CD8-positive, alpha-beta memory T cell (primary cell): ENCODE measurements around the gene C9orf85. TPM values are rescaled to one million over a fixed set of nuclear protein-coding genes. Genes with fewer than 3 reads are reported as not detected.
A peak's percentile ranks its signal among the peaks of the same experiment; 100 is the strongest.
"Not testable (repeated sequence)": the region's sequence is repeated elsewhere in the genome, so short reads cannot be mapped to it uniquely, and the experiment has no call there.

Experiments
- CTCF ChIA-PET: fragments of 350-600 bp; sonication (Branson Sonifier 250); formaldehyde crosslinking; loops from one replicate; lab custom pipeline; 2021; ENCODE audit warnings: antibody characterized with exemption; lab: Charles Lee
- POLR2A ChIA-PET: fragments of 350-600 bp; sonication (Branson Sonifier 250); formaldehyde crosslinking; loops from one replicate; lab custom pipeline; 2021; ENCODE audit warnings: antibody characterized with exemption; lab: Charles Lee
- DNase-seq, 5 donors: peaks; one replicate each; pipeline versions ENCODE4 v3.0.0 to v3.0.0-alpha.2; 2020 to 2022; ENCODE audit warnings: mixed read lengths in 1 of 5
- H3K27ac ChIP-seq: one replicate; pipeline ENCODE4 v1.7.0; 2013; ENCODE audit warnings: low read depth, mild to moderate bottlenecking, low read length, moderate library complexity
- H3K27me3 ChIP-seq: 2 replicates; pipeline ENCODE4 v1.7.0; 2013; ENCODE audit warnings: low read length, mild to moderate bottlenecking; ENCODE audit not compliant: insufficient read depth, poor library complexity, severe bottlenecking
- H3K36me3 ChIP-seq: 2 replicates; pipeline ENCODE4 v1.7.0; 2013; ENCODE audit warnings: mild to moderate bottlenecking, low read length, moderate library complexity; ENCODE audit not compliant: insufficient read depth
- H3K4me1 ChIP-seq: 2 replicates; pipeline ENCODE4 v1.7.0; 2013; ENCODE audit warnings: mild to moderate bottlenecking, low read length, moderate library complexity; ENCODE audit not compliant: insufficient read depth
- H3K4me3 ChIP-seq: 2 replicates; pipeline ENCODE4 v1.7.0; 2013; ENCODE audit warnings: mild to moderate bottlenecking, low read length
- H3K9me3 ChIP-seq: 2 replicates; pipeline ENCODE4 v1.7.0; 2013; ENCODE audit warnings: mild to moderate bottlenecking, low read length
- H3K27ac Mint-ChIP-seq, 8 donors: one replicate each; pipeline ENCODE4 v1.8.0; 2020 to 2021; ENCODE audit warnings: mixed read lengths in 8 of 8, mild to moderate bottlenecking in 6 of 8, inconsistent platforms in 3 of 8, moderate library complexity in 3 of 8
- H3K27me3 Mint-ChIP-seq, 2 donors: one replicate each; pipeline ENCODE4 v1.8.0; 2020 to 2021; ENCODE audit warnings: mixed read lengths in 2 of 2, mild to moderate bottlenecking in 1 of 2, moderate library complexity in 1 of 2
- H3K36me3 Mint-ChIP-seq, 3 donors: one replicate each; pipeline ENCODE4 v1.8.0; 2020 to 2021; ENCODE audit warnings: mixed read lengths in 3 of 3, inconsistent platforms in 1 of 3, mild to moderate bottlenecking in 1 of 3
- H3K4me1 Mint-ChIP-seq, 3 donors: one replicate each; pipeline ENCODE4 v1.8.0; 2020 to 2021; ENCODE audit warnings: mixed read lengths in 3 of 3, inconsistent platforms in 1 of 3, mild to moderate bottlenecking in 1 of 3
- H3K4me3 Mint-ChIP-seq, 7 donors: one replicate each; pipeline ENCODE4 v1.8.0; 2020 to 2021; ENCODE audit warnings: mixed read lengths in 7 of 7, mild to moderate bottlenecking in 6 of 7, moderate library complexity in 4 of 7, inconsistent platforms in 2 of 7
- H3K9me3 Mint-ChIP-seq, 5 donors: one replicate each; pipeline ENCODE4 v1.8.0; 2020 to 2022; ENCODE audit warnings: mixed read lengths in 5 of 5, mild to moderate bottlenecking in 3 of 5, moderate library complexity in 2 of 5, inconsistent platforms in 1 of 5
- polyA plus RNA-seq: library from polyadenylated mRNA; unstranded; fragments of 300-500 nt; fragmentation: Illumina TruSeq; gene quantifications from one replicate; pipeline ENCODE4 v1.2.3, GENCODE V29; 2021
- total RNA-seq, 2 experiments: library from RNA; stranded (reverse); gene quantifications; one replicate each; pipeline ENCODE4 v1.2.3, GENCODE V29; 2021

The C9orf85 gene
- total and polyA plus RNA-seq, 3 experiments from 2014 or later, result 11.4 to 13.5 (median 12.3) TPM

- Mint-ChIP-seq H3K4me1 (peaks cover 19 to 41% (median 38%) of the 10 kb centered on the region in 3 donors), H3K9me3 (peaks cover 0 to 7% (median 0%) of the 10 kb centered on the region in 5 donors), H3K4me3 (no peak overlapping the region), H3K27me3 (no peaks in the 10 kb centered on the region), H3K27ac (peak overlapping the region in 2 of 8 donors; percentile 18 to 64), H3K36me3 (peaks cover 0 to 7% (median 3%) of the 10 kb centered on the region in 3 donors)
- Histone ChIP-seq H3K27ac (no peak overlapping the region), H3K4me3 (no peak overlapping the region), H3K27me3 (no peaks in the 10 kb centered on the region), H3K36me3 (no peaks in the 10 kb centered on the region), H3K9me3 (no peaks in the 10 kb centered on the region), H3K4me1 (no peaks in the 10 kb centered on the region)
- POLR2A ChIA-PET, result interaction anchor here (0.6 kb wide), 1 partner anchor 171 kb away, joined by 4 read pairs; no protein-coding TSS in a partner anchor
- no peak for DNase-seq
- CTCF ChIA-PET, result no interaction called here
Observed at GRCh38 chr9:71936066-71936465, 24.6 kb downstream of the C9orf85 start.

GRCh38 chr9:71937070-71937625, 25.7 kb downstream of the C9orf85 start:
- peaks cover 0 to 4% (median 3%) of the 10 kb centered on the region in 3 donors for H3K36me3 Mint-ChIP-seq
- Histone ChIP-seq H3K27ac (no peak overlapping the region), H3K4me1 (no peaks in the 10 kb centered on the region), H3K9me3 (no peaks in the 10 kb centered on the region), H3K36me3 (no peaks in the 10 kb centered on the region), H3K27me3 (no peaks in the 10 kb centered on the region), H3K4me3 (no peak overlapping the region)
- CTCF ChIA-PET, result no interaction called here
- peak overlapping the region in 1 of 8 donors; percentile 48 for H3K27ac Mint-ChIP-seq
- POLR2A ChIA-PET, result no interaction called here
- H3K4me1 Mint-ChIP-seq, result peaks cover 28 to 49% (median 48%) of the 10 kb centered on the region in 3 donors
- peak overlapping the region in 1 of 7 donors; percentile 51 for H3K4me3 Mint-ChIP-seq
- DNase-seq, result no peak
- H3K9me3 Mint-ChIP-seq, result peaks cover 0 to 7% (median 0%) of the 10 kb centered on the region in 5 donors
- H3K27me3 Mint-ChIP-seq, result no peaks in the 10 kb centered on the region

GRCh38 chr9:71937898-71938297, 26.5 kb downstream of the C9orf85 start:
- no peak overlapping the region for H3K4me3 ChIP-seq
- no peaks in the 10 kb centered on the region for H3K36me3 ChIP-seq
- peaks cover 0 to 3% (median 2%) of the 10 kb centered on the region in 3 donors for H3K36me3 Mint-ChIP-seq
- no peaks in the 10 kb centered on the region for H3K9me3 ChIP-seq
- peaks cover 0 to 3% (median 0%) of the 10 kb centered on the region in 5 donors for H3K9me3 Mint-ChIP-seq
- H3K27ac Mint-ChIP-seq, result no peak overlapping the region
- H3K27ac ChIP-seq, result no peak overlapping the region
- no peaks in the 10 kb centered on the region for H3K27me3 Mint-ChIP-seq
- ChIA-PET CTCF (no interaction called here), POLR2A (no interaction called here)
- no peaks in the 10 kb centered on the region for H3K4me1 ChIP-seq
- H3K4me3 Mint-ChIP-seq, result no peak overlapping the region
- H3K4me1 Mint-ChIP-seq, result peaks cover 29 to 48% (median 48%) of the 10 kb centered on the region in 3 donors
- no peaks in the 10 kb centered on the region for H3K27me3 ChIP-seq
- DNase-seq, result no peak

GRCh38 chr9:71941060-71941568, 29.7 kb downstream of the C9orf85 start:
- Histone ChIP-seq H3K4me1 (no peaks in the 10 kb centered on the region), H3K27me3 (no peaks in the 10 kb centered on the region), H3K36me3 (no peaks in the 10 kb centered on the region), H3K4me3 (no peak overlapping the region), H3K9me3 (no peaks in the 10 kb centered on the region), H3K27ac (no peak overlapping the region)
- DNase-seq, result no peak
- POLR2A ChIA-PET, result no interaction called here
- Mint-ChIP-seq H3K4me3 (no peak overlapping the region), H3K9me3 (no peaks in the 10 kb centered on the region), H3K27ac (peak overlapping the region in 2 of 8 donors; percentile 35 to 40), H3K27me3 (no peaks in the 10 kb centered on the region), H3K4me1 (peaks cover 26 to 48% (median 30%) of the 10 kb centered on the region in 3 donors), H3K36me3 (no peaks in the 10 kb centered on the region)
- CTCF ChIA-PET, result no interaction called here

GRCh38 chr9:71941998-71942567, 30.6 kb downstream of the C9orf85 start:
- Histone ChIP-seq H3K4me1 (no peaks in the 10 kb centered on the region), H3K9me3 (no peaks in the 10 kb centered on the region), H3K27me3 (no peaks in the 10 kb centered on the region), H3K27ac (no peak overlapping the region), H3K4me3 (no peak overlapping the region), H3K36me3 (no peaks in the 10 kb centered on the region)
- no peak for DNase-seq
- no peak overlapping the region for H3K4me3 Mint-ChIP-seq
- peaks cover 24 to 39% (median 25%) of the 10 kb centered on the region in 3 donors for H3K4me1 Mint-ChIP-seq
- H3K27ac Mint-ChIP-seq, result peak overlapping the region in 4 of 8 donors; percentile 0 to 61 (median 32)
- no peaks in the 10 kb centered on the region for H3K9me3 Mint-ChIP-seq
- POLR2A ChIA-PET, result no interaction called here
- H3K27me3 Mint-ChIP-seq, result no peaks in the 10 kb centered on the region
- CTCF ChIA-PET, result interaction anchor here (0.6 kb wide), 1 partner anchor 263 kb away, joined by 3 read pairs; no protein-coding TSS in a partner anchor
- peaks cover 0 to 3% (median 0%) of the 10 kb centered on the region in 3 donors for H3K36me3 Mint-ChIP-seq

- Histone ChIP-seq H3K36me3 (no peaks in the 10 kb centered on the region), H3K9me3 (no peaks in the 10 kb centered on the region), H3K27me3 (no peaks in the 10 kb centered on the region), H3K4me1 (no peaks in the 10 kb centered on the region), H3K27ac (no peak overlapping the region), H3K4me3 (no peak overlapping the region)
- Mint-ChIP-seq H3K9me3 (no peaks in the 10 kb centered on the region), H3K27ac (peak overlapping the region in 1 of 8 donors; percentile 9), H3K27me3 (no peaks in the 10 kb centered on the region), H3K36me3 (peaks cover 0 to 23% (median 3%) of the 10 kb centered on the region in 3 donors), H3K4me3 (no peak overlapping the region), H3K4me1 (peaks cover 20 to 33% (median 22%) of the 10 kb centered on the region in 3 donors)
- DNase-seq, result no peak
- ChIA-PET CTCF (no interaction called here), POLR2A (no interaction called here)
Observed at GRCh38 chr9:71944754-71945375, 33.4 kb downstream of the C9orf85 start.

- H3K27me3 ChIP-seq, H3K4me3 ChIP-seq, H3K27me3 Mint-ChIP-seq, H3K4me1 ChIP-seq, H3K4me1 Mint-ChIP-seq, H3K9me3 Mint-ChIP-seq, H3K4me3 Mint-ChIP-seq, H3K36me3 ChIP-seq, POLR2A ChIA-PET, H3K9me3 ChIP-seq, H3K27ac ChIP-seq, H3K27ac Mint-ChIP-seq, CTCF ChIA-PET, DNase-seq: not testable (repeated sequence)
- H3K36me3 Mint-ChIP-seq, result peaks cover 0 to 49% (median 11%) of the 10 kb centered on the region in 3 donors
Observed at GRCh38 chr9:71954652-71955051, 43.2 kb downstream of the C9orf85 start.
